GM12878 (cell line): ENCODE measurements around the gene APCDD1L. TPM values are rescaled to one million over a fixed set of nuclear protein-coding genes. Genes with fewer than 3 reads are reported as not detected.

Experiments used
- BHLHE40 ChIP-seq, 2 experiments: fragments of 450-650 bp in 1 of 2; IDR thresholded peaks; 2 replicates each; pipeline ENCODE4 v1.6.1; 2011 to 2017; ENCODE audit warnings: low read depth in 2 of 2, borderline replicate concordance in 1 of 2, improper control_type of control experiment in 1 of 2, low read length in 1 of 2, mild to moderate bottlenecking in 1 of 2
- E2F8 ChIP-seq: fragments of 450-650 bp; IDR thresholded peaks from 2 replicates; pipeline ENCODE4 v1.6.1; 2018; ENCODE audit warnings: mild to moderate bottlenecking, low read depth, moderate library complexity; ENCODE audit not compliant: partially characterized antibody
- GATAD2B ChIP-seq: fragments of 450-650 bp; conservative IDR thresholded peaks from 2 replicates; pipeline ENCODE4 v1.6.1; 2017; ENCODE audit warnings: low read depth, mild to moderate bottlenecking, moderate library complexity
- IKZF1 ChIP-seq: fragments of 450-650 bp; conservative IDR thresholded peaks from 2 replicates; pipeline ENCODE4 v1.6.1; 2017; ENCODE audit warnings: antibody characterized with exemption, mild to moderate bottlenecking
- JUNB ChIP-seq: IDR thresholded peaks from 2 replicates; pipeline ENCODE4 v1.6.1; 2016; ENCODE audit warnings: antibody characterized with exemption, mild to moderate bottlenecking
- MYC ChIP-seq: IDR thresholded peaks from 2 replicates; pipeline ENCODE4 v1.6.1; 2011; ENCODE audit warnings: mild to moderate bottlenecking, low read length, moderate library complexity, inconsistent platforms; ENCODE audit not compliant: insufficient read depth, insufficient replicate concordance, insufficient read length, severe bottlenecking
- ZBTB40 ChIP-seq: fragments of 450-650 bp; IDR thresholded peaks from 2 replicates; pipeline ENCODE4 v1.6.1; 2016; ENCODE audit warnings: mild to moderate bottlenecking, moderate library complexity, borderline replicate concordance
- polyA plus RNA-seq, 11 experiments: library from polyadenylated mRNA; depleted of rRNA in 4 of 11; unstranded in 6 of 11; stranded (reverse) in 5 of 11; fragments of >200 nt; fragmentation: Nextera tagmentation in 4 of 11; fragmentation: Illumina TruSeq in 1 of 11; extraction: Ambion mirVana in 4 of 11; extraction: Trizol in 1 of 11; gene quantifications; 1 replicate in 1 of 11; 2 replicates in 10 of 11; pipeline versions ENCODE4 v1.2.1 to v1.2.3, GENCODE V29; 2011 to 2016; ENCODE audit warnings: inconsistent platforms in 2 of 11, missing spikeins in 2 of 11, low read depth in 1 of 11
- total RNA-seq, 4 experiments: library from RNA; depleted of rRNA in 3 of 4; stranded (reverse); fragments of >200 nt in 3 of 4; fragmentation: Illumina TruSeq in 1 of 4; extraction: Trizol in 1 of 4; gene quantifications; 2 replicates each; pipeline versions ENCODE4 v1.2.1 to v1.2.3, GENCODE V29; 2013 to 2021
- TF ChIP-seq, protein P1 (sequence below): fragments of 450-650 bp; IDR thresholded peaks from 2 replicates; pipeline ENCODE4 v1.6.1; 2017; ENCODE audit warnings: mild to moderate bottlenecking, low read depth, inconsistent platforms; ENCODE audit not compliant: poor library complexity, severe bottlenecking

Gene APCDD1L
- total and polyA plus RNA-seq, 10 of the 15 experiments (the other 5 are each of a cell fraction or from before 2014, with no cell fraction given), result 0.14 to 0.50 TPM; not detected in 8

DNA sequence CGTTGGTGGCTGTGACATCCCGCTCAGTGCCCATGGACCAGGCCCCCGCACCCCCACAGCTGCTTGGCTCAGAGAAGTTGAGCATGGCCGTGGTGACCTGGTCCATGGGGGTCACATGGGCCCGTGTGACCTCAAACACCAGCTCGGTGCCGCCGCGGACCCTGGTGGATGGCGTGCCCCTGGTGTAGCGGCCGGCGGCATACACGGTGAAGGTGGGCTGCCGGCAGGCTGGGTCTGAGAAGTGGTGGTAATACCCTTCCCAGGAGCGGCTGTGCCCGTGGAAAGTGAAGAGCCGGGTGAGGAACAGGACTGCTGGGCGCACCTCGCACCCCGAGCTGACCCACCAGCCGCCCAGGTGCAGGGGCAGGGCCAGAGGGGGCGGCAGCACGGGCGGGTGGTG is 54.1 kb downstream of the APCDD1L start (continued):
- TF ChIP-seq E2F8 (no peak), BHLHE40 (IDR thresholded peaks at IDR 0.05; ENCODE audit: borderline replicate concordance in 1 of 2, low read depth in 2 of 2, low read length in 1 of 2) (no peak), IKZF1 (no peak), JUNB (no peak), ZBTB40 (no peak), MYC (no peak), GATAD2B (no peak)
- TF ChIP-seq, protein P1, sequence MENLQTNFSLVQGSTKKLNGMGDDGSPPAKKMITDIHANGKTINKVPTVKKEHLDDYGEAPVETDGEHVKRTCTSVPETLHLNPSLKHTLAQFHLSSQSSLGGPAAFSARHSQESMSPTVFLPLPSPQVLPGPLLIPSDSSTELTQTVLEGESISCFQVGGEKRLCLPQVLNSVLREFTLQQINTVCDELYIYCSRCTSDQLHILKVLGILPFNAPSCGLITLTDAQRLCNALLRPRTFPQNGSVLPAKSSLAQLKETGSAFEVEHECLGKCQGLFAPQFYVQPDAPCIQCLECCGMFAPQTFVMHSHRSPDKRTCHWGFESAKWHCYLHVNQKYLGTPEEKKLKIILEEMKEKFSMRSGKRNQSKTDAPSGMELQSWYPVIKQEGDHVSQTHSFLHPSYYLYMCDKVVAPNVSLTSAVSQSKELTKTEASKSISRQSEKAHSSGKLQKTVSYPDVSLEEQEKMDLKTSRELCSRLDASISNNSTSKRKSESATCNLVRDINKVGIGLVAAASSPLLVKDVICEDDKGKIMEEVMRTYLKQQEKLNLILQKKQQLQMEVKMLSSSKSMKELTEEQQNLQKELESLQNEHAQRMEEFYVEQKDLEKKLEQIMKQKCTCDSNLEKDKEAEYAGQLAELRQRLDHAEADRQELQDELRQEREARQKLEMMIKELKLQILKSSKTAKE, result no peak
